ENCODE measurements around the gene SLC35F2. TPM values are rescaled to one million over a fixed set of nuclear protein-coding genes. Genes with fewer than 3 reads are reported as not detected.

The SLC35F2 gene
- total and polyA plus RNA-seq, 2 of the 8 experiments (the other 6 are each of a cell fraction or from before 2014, with no cell fraction given) = 15.1 to 29.7 TPM

DNA sequence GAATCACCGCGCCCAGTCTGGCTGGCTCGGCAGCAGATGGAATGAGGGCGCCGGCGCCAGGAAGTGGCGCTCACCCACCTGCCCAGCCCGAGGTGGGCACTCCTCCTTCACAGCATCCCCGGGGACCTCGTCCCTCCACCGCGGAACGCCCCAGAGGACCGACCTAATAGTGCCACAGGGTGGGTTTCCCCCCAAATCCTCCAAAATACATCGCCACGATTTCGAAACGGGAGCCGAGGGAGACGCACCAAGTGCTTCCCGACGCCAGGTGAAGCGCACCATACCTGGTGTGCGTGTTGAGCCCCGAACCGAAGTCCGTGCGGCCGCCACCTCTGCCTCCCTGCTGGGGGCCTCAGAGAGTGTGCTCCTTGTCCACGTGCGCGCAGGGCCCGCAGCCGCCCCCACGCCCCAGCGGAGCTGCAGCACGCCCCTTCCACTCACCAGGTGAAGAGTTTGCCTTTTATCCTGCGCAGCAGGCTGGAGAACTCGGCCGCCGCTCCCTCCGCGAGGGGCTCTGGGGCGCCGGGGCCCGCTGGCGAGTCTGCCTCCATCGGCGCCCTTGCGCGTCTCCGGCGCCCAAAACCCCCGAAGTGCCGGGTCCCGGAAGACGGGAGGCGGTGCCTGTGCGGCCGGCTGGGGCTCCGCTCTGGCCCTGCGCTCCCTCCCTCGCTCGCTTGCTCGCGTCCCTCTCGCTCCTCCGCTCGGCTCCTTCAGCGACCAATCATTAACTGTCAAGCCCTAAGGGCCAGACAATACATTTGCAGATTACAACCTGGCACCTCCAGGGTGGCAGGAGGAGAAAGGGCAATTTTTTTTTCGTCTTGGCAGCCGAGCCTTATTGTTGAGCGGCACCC lies at the start of gene SLC35F2 (continued):
- TF ChIP-seq SIN3A (conservative IDR thresholded peaks at IDR 0.05 in 1 of 2, IDR thresholded peaks at IDR 0.05 in 1 of 2; ENCODE audit: low read depth in 1 of 2, low read length in 2 of 2) (peak in 1 of 2 experiments; percentile 82; a peak in 2 of 4 replicates), BRCA1 (IDR thresholded peaks at IDR 0.05; ENCODE audit: low read depth, low read length) (no peak), TBP (IDR thresholded peaks at IDR 0.05; ENCODE audit: low read depth, low read length) (peak; percentile 50; the same call in 1 of the 2 replicates), SUZ12 (IDR thresholded peaks at IDR 0.05; ENCODE audit: low read length) (peak; percentile 40; the same call in 1 of the 2 replicates), TAF1 (IDR thresholded peaks at IDR 0.05; ENCODE audit: low read depth, low read length) (peak; percentile 56), KDM4A (IDR thresholded peaks at IDR 0.05; ENCODE audit: low read depth, low read length, severe bottlenecking) (peak; percentile 98), CTBP2 (IDR thresholded peaks at IDR 0.05; ENCODE audit: borderline replicate concordance, insufficient read depth, insufficient read length, low read length) (peak; percentile 57), ASH2L (IDR thresholded peaks at IDR 0.05; ENCODE audit: low read length) (peak; percentile 97), GABPA (IDR thresholded peaks at IDR 0.05; ENCODE audit: borderline replicate concordance, insufficient read depth, low read length) (no peak), RNF2 (IDR thresholded peaks at IDR 0.05; ENCODE audit: borderline replicate concordance, low read depth, low read length, missing control alignments, poor library complexity, severe bottlenecking) (peak; percentile 72)
- TF ChIP-seq, protein P1, sequence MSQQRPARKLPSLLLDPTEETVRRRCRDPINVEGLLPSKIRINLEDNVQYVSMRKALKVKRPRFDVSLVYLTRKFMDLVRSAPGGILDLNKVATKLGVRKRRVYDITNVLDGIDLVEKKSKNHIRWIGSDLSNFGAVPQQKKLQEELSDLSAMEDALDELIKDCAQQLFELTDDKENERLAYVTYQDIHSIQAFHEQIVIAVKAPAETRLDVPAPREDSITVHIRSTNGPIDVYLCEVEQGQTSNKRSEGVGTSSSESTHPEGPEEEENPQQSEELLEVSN (IDR thresholded peaks at IDR 0.05) = peak; percentile 56; the same call in 1 of the 2 replicates

Data from H1 (cell line).